DND-41 (cell line): Measurements from ENCODE around the gene ASIC1.
A peak's percentile ranks its signal among the peaks of the same experiment; 100 is the strongest.

Experiments used
- ATAC-seq: fragments of 200-7000 bp; cut with Tn5 transposase; 3 replicates; pipeline ENCODE4 v1.9.1; 2021; ENCODE audit warnings: low read depth; ENCODE audit not compliant: insufficient read depth
- DNase-seq: peaks from one replicate; pipeline ENCODE4 v3.0.0-alpha.2; 2020
- H2AFZ ChIP-seq: 2 replicates; pipeline ENCODE4 v1.6.0; 2012; ENCODE audit warnings: low read depth, low read length
- H3K27ac ChIP-seq: 2 replicates; pipeline ENCODE4 v1.5.1; 2012; ENCODE audit warnings: low read length, inconsistent platforms
- H3K27me3 ChIP-seq: fragments of 200-600 bp; sonication (generic); 2 replicates; pipeline ENCODE4 v1.6.0; 2012; ENCODE audit warnings: low read length, mild to moderate bottlenecking, inconsistent platforms; ENCODE audit not compliant: insufficient read depth, poor library complexity
- H3K36me3 ChIP-seq: 2 replicates; pipeline ENCODE4 v1.5.1; 2012; ENCODE audit warnings: low read length, inconsistent platforms; ENCODE audit not compliant: insufficient read depth
- H3K4me1 ChIP-seq: 2 replicates; pipeline ENCODE4 v1.5.1; 2012; ENCODE audit warnings: mild to moderate bottlenecking, low read length; ENCODE audit not compliant: insufficient read depth
- H3K4me2 ChIP-seq: 2 replicates; pipeline ENCODE4 v1.6.0; 2012; ENCODE audit warnings: mild to moderate bottlenecking, moderate library complexity, low read length, inconsistent platforms; ENCODE audit not compliant: insufficient read depth
- H3K4me3 ChIP-seq, 2 experiments: fragments of 200-600 bp in 1 of 2; shearing (Covaris generic) in 1 of 2; 2 replicates each; pipeline ENCODE4 v1.5.1; 2012 to 2016; ENCODE audit warnings: inconsistent platforms in 2 of 2, low read length in 2 of 2, mild to moderate bottlenecking in 2 of 2, low read depth in 1 of 2, moderate library complexity in 1 of 2
- H3K79me2 ChIP-seq: 2 replicates; pipeline ENCODE4 v1.6.0; 2012; ENCODE audit warnings: low read length, inconsistent platforms; ENCODE audit not compliant: insufficient read depth
- H3K9ac ChIP-seq: 2 replicates; pipeline ENCODE4 v1.6.0; 2012; ENCODE audit warnings: low read depth, mild to moderate bottlenecking, inconsistent platforms, low read length, moderate library complexity
- H3K9me3 ChIP-seq: 2 replicates; pipeline ENCODE4 v1.5.1; 2012; ENCODE audit warnings: low read length, moderate library complexity, mild to moderate bottlenecking, inconsistent platforms; ENCODE audit not compliant: insufficient read depth, severe bottlenecking
- H4K20me1 ChIP-seq: 2 replicates; pipeline ENCODE4 v1.6.0; 2012; ENCODE audit warnings: low read length; ENCODE audit not compliant: insufficient read depth
- CTCF ChIP-seq: IDR thresholded peaks from 2 replicates; pipeline ENCODE4 v1.5.1; 2012; ENCODE audit warnings: borderline replicate concordance, low read length, moderate library complexity, mild to moderate bottlenecking; ENCODE audit not compliant: poor library complexity, severe bottlenecking; ENCODE audit errors: extremely low read depth
- EZH2 ChIP-seq: IDR thresholded peaks from 3 replicates; pipeline ENCODE4 v1.6.1; 2012; ENCODE audit warnings: borderline replicate concordance, low read depth, mild to moderate bottlenecking, moderate library complexity, low read length, inconsistent platforms; ENCODE audit not compliant: severe bottlenecking

Gene ASIC1

GRCh38 chr12:50132505-50133135, 75.2 kb downstream of the ASIC1 start:
- H3K4me2 ChIP-seq = no peak overlapping the region
- no peak overlapping the region for H3K4me3 ChIP-seq
- no peaks in the 10 kb centered on the region for H3K27me3 ChIP-seq
- no peaks in the 10 kb centered on the region for H3K9me3 ChIP-seq
- ATAC-seq = peak; percentile 59; the same call in 1 of the 3 replicates
- H4K20me1 ChIP-seq = peaks cover 7% of the 10 kb centered on the region; the same call in 1 of the 2 replicates
- H3K79me2 ChIP-seq = no peaks in the 10 kb centered on the region
- TF ChIP-seq CTCF (peak; percentile 63), EZH2 (no peak)
- H3K4me1 ChIP-seq = no peaks in the 10 kb centered on the region
- peaks cover 91% of the 10 kb centered on the region for H3K36me3 ChIP-seq
- no peak overlapping the region for H3K27ac ChIP-seq
- no peak for DNase-seq
- H3K9ac ChIP-seq = no peak overlapping the region
- no peak overlapping the region for H2AFZ ChIP-seq
